IMR-90 (cell line): ENCODE results near the gene HS3ST6. TPM values are rescaled to one million over a fixed set of nuclear protein-coding genes. Genes with fewer than 3 reads are reported as not detected.

Experiments
- ATAC-seq: fragments of 200-7000 bp; cut with Tn5 transposase; 2 replicates; pipeline ENCODE4 v1.9.1; 2020; ENCODE audit warnings: low read depth, mild to moderate bottlenecking, moderate library complexity
- BruUV-seq: library from RNA; stranded (reverse); fragments of 400-500 nt; replicated peaks from 2 replicates; lab custom pipeline; 2021; lab: Mats Ljungman, UMichigan
- CTCF ChIA-PET: fragments of 300-600 bp; formaldehyde crosslinking; extraction: SDS; loops from one replicate; lab custom pipeline; 2021; ENCODE audit warnings: antibody characterized with exemption; lab: Yijun Ruan, JAX
- POLR2A ChIA-PET: fragments of 300-600 bp; sonication (Branson Sonifier 250); formaldehyde crosslinking; loops from one replicate; lab custom pipeline; 2022; ENCODE audit warnings: antibody characterized with exemption; ENCODE audit not compliant: unreplicated experiment; lab: Charles Lee
- DNase-seq: peaks from one replicate; pipeline ENCODE4 v3.0.0; 2013
- H2AFZ ChIP-seq: replicated peaks from 2 replicates; pipeline ENCODE3; 2013; ENCODE audit warnings: low read length, mild to moderate bottlenecking; ENCODE audit not compliant: poor library complexity
- H2AK5ac ChIP-seq: 2 replicates; pipeline ENCODE4 v1.6.1; 2013; ENCODE audit warnings: low read depth, low read length, inconsistent platforms
- H2AK9ac ChIP-seq: replicated peaks from 2 replicates; pipeline ENCODE3; 2013; ENCODE audit warnings: mild to moderate bottlenecking, low read depth, low read length, moderate library complexity; ENCODE audit not compliant: poor library complexity
- H2BK120ac ChIP-seq: 2 replicates; pipeline ENCODE4 v1.6.1; 2013; ENCODE audit warnings: low read depth, low read length, inconsistent platforms
- H2BK15ac ChIP-seq: 3 replicates; pipeline ENCODE4 v1.6.1; 2013; ENCODE audit warnings: low read depth, low read length, inconsistent platforms
- H2BK20ac ChIP-seq: 2 replicates; pipeline ENCODE4 v1.6.1; 2013; ENCODE audit warnings: low read depth, mild to moderate bottlenecking, inconsistent platforms, low read length, moderate library complexity
- H2BK5ac ChIP-seq: 2 replicates; pipeline ENCODE4 v1.6.1; 2013; ENCODE audit warnings: mild to moderate bottlenecking, low read depth, low read length, inconsistent platforms; ENCODE audit not compliant: poor library complexity, severe bottlenecking
- H3K14ac ChIP-seq: replicated peaks from 2 replicates; pipeline ENCODE4 v1.6.1; 2013; ENCODE audit warnings: low read depth, low read length, inconsistent platforms
- H3K18ac ChIP-seq: 2 replicates; pipeline ENCODE4 v1.6.1; 2013; ENCODE audit warnings: low read depth, low read length, control low read depth
- H3K23ac ChIP-seq: 2 replicates; pipeline ENCODE4 v1.6.1; 2013; ENCODE audit warnings: low read depth, low read length, inconsistent platforms
- H3K27ac ChIP-seq: 2 replicates; pipeline ENCODE4 v1.5.1; 2013; ENCODE audit warnings: mild to moderate bottlenecking, control low read depth, low read length; ENCODE audit not compliant: insufficient read depth
- H3K27me3 ChIP-seq: 2 replicates; pipeline ENCODE4 v1.6.1; 2013; ENCODE audit warnings: low read length; ENCODE audit not compliant: control insufficient read depth, insufficient read depth
- H3K36me3 ChIP-seq: 2 replicates; pipeline ENCODE4 v1.6.1; 2013; ENCODE audit warnings: low read length, mixed read lengths; ENCODE audit not compliant: control insufficient read depth, insufficient read depth
- H3K4ac ChIP-seq: 2 replicates; pipeline ENCODE4 v1.6.1; 2013; ENCODE audit warnings: low read depth, low read length, inconsistent platforms
- H3K4me1 ChIP-seq: 2 replicates; pipeline ENCODE4 v1.6.1; 2013; ENCODE audit warnings: low read length, mixed read lengths; ENCODE audit not compliant: control insufficient read depth, insufficient read depth
- H3K4me2 ChIP-seq: 2 replicates; pipeline ENCODE4 v1.6.1; 2013; ENCODE audit warnings: low read depth, mild to moderate bottlenecking, control low read depth, low read length, moderate library complexity
- H3K4me3 ChIP-seq: 2 replicates; pipeline ENCODE4 v1.5.1; 2013; ENCODE audit warnings: low read depth, mild to moderate bottlenecking, control low read depth, low read length, moderate library complexity; ENCODE audit not compliant: insufficient read depth
- H3K56ac ChIP-seq: 2 replicates; pipeline ENCODE4 v1.6.1; 2013; ENCODE audit warnings: low read length, inconsistent platforms; ENCODE audit not compliant: insufficient read depth; ENCODE audit errors: extremely low read depth
- H3K79me1 ChIP-seq, 2 experiments: 2 replicates each; pipeline ENCODE4 v1.6.1; 2013; ENCODE audit warnings: low read length in 2 of 2, inconsistent platforms in 1 of 2, low read depth in 1 of 2
- H3K9ac ChIP-seq: 2 replicates; pipeline ENCODE4 v1.6.1; 2013; ENCODE audit warnings: low read depth, low read length, control low read depth
- H3K9me1 ChIP-seq: 2 replicates; pipeline ENCODE4 v1.6.1; 2013; ENCODE audit warnings: low read length, inconsistent platforms; ENCODE audit not compliant: insufficient read depth
- H3K9me3 ChIP-seq: 2 replicates; pipeline ENCODE4 v1.6.1; 2013; ENCODE audit warnings: low read length; ENCODE audit not compliant: control insufficient read depth, insufficient read depth
- H4K20me1 ChIP-seq: 2 replicates; pipeline ENCODE4 v1.6.1; 2013; ENCODE audit warnings: low read length, inconsistent platforms; ENCODE audit not compliant: insufficient read depth
- H4K5ac ChIP-seq: 2 replicates; pipeline ENCODE4 v1.6.1; 2013; ENCODE audit warnings: mild to moderate bottlenecking, low read depth, low read length, control low read depth
- H4K8ac ChIP-seq, 2 experiments: 2 replicates each; pipeline ENCODE4 v1.6.1; 2013; ENCODE audit warnings: low read depth in 2 of 2, low read length in 2 of 2, control low read depth in 1 of 2, inconsistent platforms in 1 of 2
- H4K91ac ChIP-seq: 2 replicates; pipeline ENCODE4 v1.6.1; 2013; ENCODE audit warnings: low read depth, low read length, inconsistent platforms; ENCODE audit not compliant: insufficient read depth
- NFE2L2 ChIP-seq: fragments of 150-350 bp; IDR thresholded peaks from 2 replicates; pipeline ENCODE4 v1.6.1; 2016; ENCODE audit warnings: low read depth, mild to moderate bottlenecking, low read length
- WGBS, 2 experiments: methylation state at CpG; one replicate each; pipeline versions ENCODE4 v1.1.5 to v1.1.7; 2013; ENCODE audit warnings: missing lambda C conversion rate in 2 of 2; ENCODE audit not compliant: insufficient read length in 1 of 2; ENCODE audit errors: extremely low coverage in 2 of 2; 5-methylcytosine and 5-hydroxymethylcytosine counted together
- dilution Hi-C: fragments of 300-500 bp; cut with HindIII; formaldehyde crosslinking; loops from one replicate; pipeline ENCODE4 v1.14.3; 2018; ENCODE audit warnings: low sequenced_read_pairs; ENCODE audit not compliant: unreplicated experiment
- in situ Hi-C: fragments of 300-500 bp; cut with MboI; formaldehyde crosslinking; loops from 3 replicates; pipeline ENCODE4 v1.14.3; 2019; ENCODE audit warnings: low sequenced_read_pairs, inconsistent platforms, mixed read lengths
- intact Hi-C: fragments of 100-400 bp; cut with micrococcal nuclease; formaldehyde crosslinking; loops from 2 replicates; pipeline ENCODE4 v1.10.0; 2022
- polyA plus RNA-seq, 3 experiments: library from polyadenylated mRNA; depleted of rRNA; stranded (reverse); fragments of >200 nt; gene quantifications; 2 replicates each; pipeline ENCODE4 v1.2.3, GENCODE V29; 2012; ENCODE audit warnings: low replicate concordance in 1 of 3
- total RNA-seq: library from RNA; depleted of rRNA; stranded (reverse); fragments of >200 nt; gene quantifications from 2 replicates; pipeline ENCODE4 v1.2.3, GENCODE V29; 2012
- TF ChIP-seq, protein P1 (sequence below): fragments of 150-350 bp; IDR thresholded peaks from 2 replicates; pipeline ENCODE4 v1.6.1; 2016; ENCODE audit warnings: low read depth, mild to moderate bottlenecking, low read length, moderate library complexity, borderline replicate concordance

HS3ST6 gene
- total and polyA plus RNA-seq, 2 of the 4 experiments (the other 2 are of a cell fraction): not detected

DNA sequence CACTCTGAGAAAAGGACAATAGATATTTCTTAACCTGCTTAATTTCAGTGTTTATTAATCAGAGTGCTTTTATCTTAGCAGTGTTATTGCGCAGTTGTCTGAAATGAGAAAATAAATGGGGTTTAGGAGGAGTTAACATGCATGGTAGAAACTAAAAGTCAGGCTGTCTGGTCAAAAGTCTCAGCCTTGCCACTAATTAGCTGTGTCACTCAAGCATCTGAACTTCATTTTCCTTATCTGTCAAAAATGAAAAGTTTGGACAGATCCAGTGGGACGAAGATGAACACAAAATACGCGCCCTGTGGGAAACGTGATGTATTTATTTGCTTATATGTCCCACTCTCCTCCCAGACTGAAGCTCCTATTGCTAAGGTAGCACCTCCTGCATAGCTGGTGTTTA lies 40.0 kb downstream of the HS3ST6 start:
- Histone ChIP-seq H3K27ac (no peak overlapping the region), H3K9me3 (no peaks in the 10 kb centered on the region), H3K4me2 (no peak overlapping the region), H3K23ac (no peak overlapping the region), H2AK5ac (no peak overlapping the region), H2BK20ac (no peak overlapping the region), H4K91ac (no peak overlapping the region), H3K56ac (no peak overlapping the region; the same call in 1 of the 2 replicates), H2BK5ac (no peak overlapping the region), H4K20me1 (no peaks in the 10 kb centered on the region), H2BK120ac (no peak overlapping the region), H3K27me3 (peaks cover 38% of the 10 kb centered on the region), H3K4ac (no peak overlapping the region), H3K9me1 (no peaks in the 10 kb centered on the region), H3K36me3 (no peaks in the 10 kb centered on the region), H4K8ac (no peak overlapping the region), H3K18ac (no peak overlapping the region), H2BK15ac (no peak overlapping the region), H3K9ac (no peak overlapping the region), H3K4me3 (no peak overlapping the region), H2AK9ac (no peak overlapping the region), H2AFZ (peak overlapping the region; percentile 23), H3K14ac (no peak overlapping the region), H4K5ac (no peak overlapping the region), H3K4me1 (no peaks in the 10 kb centered on the region), H3K79me1 (no peaks in the 10 kb centered on the region)
- dilution Hi-C loops: no loop called here
- intact Hi-C loops: no loop called here
- WGBS, 2 experiments: no CpG with 5 or more reads among the region's 5 CpGs
- BruUV-seq: no TSS peak
- ATAC-seq (no peak), DNase-seq (no peak)
- TF ChIP-seq, protein P1, sequence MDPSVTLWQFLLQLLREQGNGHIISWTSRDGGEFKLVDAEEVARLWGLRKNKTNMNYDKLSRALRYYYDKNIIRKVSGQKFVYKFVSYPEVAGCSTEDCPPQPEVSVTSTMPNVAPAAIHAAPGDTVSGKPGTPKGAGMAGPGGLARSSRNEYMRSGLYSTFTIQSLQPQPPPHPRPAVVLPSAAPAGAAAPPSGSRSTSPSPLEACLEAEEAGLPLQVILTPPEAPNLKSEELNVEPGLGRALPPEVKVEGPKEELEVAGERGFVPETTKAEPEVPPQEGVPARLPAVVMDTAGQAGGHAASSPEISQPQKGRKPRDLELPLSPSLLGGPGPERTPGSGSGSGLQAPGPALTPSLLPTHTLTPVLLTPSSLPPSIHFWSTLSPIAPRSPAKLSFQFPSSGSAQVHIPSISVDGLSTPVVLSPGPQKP: no peak
- TF ChIP-seq NFE2L2: no peak
- ChIA-PET POLR2A (no interaction called here), CTCF (interaction anchor here (0.6 kb wide), 1 partner anchor 1793 kb away, joined by 3 read pairs; no protein-coding TSS in a partner anchor)
- in situ Hi-C loops: loop anchor here (25.0 kb wide), 1 partner anchor 509 kb away; no protein-coding TSS in a partner anchor
